Activated T-helper 1 cell treated with anti-CD3 and anti-CD28 coated beads, Interleukin-2, amount 50 U/mL, for 16 hours (primary cell): ENCODE data around the gene MVB12B.
"Not testable (repeated sequence)": the region's sequence is repeated elsewhere in the genome, so short reads cannot be mapped to it uniquely, and the experiment has no call there.

Experiments
- DNase-seq, 2 donors: peaks; one replicate each; pipeline ENCODE4 v3.0.0-alpha.2; 2020; ENCODE audit warnings: low read depth in 1 of 2, low spot score in 1 of 2

The MVB12B gene, protein sequence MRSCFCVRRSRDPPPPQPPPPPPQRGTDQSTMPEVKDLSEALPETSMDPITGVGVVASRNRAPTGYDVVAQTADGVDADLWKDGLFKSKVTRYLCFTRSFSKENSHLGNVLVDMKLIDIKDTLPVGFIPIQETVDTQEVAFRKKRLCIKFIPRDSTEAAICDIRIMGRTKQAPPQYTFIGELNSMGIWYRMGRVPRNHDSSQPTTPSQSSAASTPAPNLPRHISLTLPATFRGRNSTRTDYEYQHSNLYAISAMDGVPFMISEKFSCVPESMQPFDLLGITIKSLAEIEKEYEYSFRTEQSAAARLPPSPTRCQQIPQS

DNA sequence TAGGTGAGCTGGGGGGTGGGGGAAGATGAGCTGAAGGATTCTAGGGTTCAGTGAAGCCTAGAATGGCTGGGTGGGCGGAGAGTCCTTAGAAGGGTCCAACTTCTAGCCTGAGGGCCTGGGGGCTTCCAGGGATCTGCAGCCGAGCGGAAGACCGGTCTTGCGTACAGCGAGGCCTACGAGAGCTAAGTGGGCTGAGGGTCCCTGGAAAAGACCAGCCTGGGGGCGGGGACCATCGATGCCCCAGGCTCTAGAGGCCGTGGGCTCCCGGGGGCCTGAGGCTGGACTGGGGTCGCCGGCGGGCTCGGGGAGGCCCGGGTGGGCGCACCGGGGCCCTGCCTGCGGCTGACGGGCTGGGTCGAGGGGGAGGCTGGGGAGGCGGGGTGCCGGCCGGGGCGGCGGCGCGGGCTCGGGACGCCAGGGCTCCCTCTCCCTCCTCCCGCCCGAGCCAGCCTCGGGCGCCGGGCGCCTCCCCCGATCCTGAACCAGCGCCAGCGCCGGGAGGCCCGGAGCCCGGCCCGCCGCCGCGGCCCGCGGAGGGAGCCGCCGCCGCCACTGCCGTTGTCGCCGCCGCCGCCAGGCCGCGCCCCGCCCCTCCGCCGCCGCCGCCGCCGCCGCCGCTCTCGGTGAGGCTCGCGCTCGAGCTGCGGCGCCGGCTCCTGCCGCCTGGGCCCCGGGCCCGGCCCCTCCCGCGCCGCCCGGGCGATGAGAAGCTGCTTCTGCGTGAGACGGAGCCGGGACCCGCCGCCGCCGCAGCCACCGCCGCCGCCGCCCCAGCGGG is at the start of gene MVB12B:
Gene MVB12B (plus strand): TSS at position 602 of the 778 bp plus-strand sequence. CDS start 101 bp downstream, at position 703.
- peak; percentile 9 to 36 for DNase-seq

DNA sequence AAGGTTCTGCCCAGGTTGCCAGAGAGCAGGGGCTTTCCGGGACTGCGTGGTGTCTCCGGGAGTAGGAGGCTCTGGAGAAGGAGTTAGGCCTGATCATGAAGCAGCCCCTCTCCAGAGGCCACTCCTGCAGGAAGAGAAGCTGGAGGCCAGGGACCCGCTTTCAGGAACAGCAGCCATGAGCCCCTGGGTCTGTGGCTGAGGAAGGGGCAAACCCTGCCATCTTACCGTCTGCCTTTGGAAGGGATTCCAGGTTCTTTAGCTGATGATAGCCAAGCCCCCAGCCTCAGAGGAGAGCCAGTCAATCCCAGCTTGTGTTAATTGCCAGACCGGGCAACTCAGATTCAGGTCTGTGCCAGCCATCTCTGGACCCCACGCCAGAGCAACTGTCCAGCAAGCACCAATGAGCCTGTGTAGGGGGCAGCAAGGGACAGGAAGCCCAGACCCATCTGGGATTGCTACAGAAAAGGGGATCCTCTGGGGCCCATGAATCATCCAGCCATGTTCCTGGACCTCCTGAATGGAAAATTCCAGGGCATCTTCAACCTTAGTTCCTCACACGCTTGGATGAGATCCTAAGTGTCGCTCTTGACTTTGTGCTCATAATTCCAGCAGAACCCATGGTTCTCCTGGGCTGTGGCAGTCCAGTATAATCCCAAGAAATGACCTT is 42.7 kb upstream of the MVB12B start:
- DNase-seq, result no peak

DNA sequence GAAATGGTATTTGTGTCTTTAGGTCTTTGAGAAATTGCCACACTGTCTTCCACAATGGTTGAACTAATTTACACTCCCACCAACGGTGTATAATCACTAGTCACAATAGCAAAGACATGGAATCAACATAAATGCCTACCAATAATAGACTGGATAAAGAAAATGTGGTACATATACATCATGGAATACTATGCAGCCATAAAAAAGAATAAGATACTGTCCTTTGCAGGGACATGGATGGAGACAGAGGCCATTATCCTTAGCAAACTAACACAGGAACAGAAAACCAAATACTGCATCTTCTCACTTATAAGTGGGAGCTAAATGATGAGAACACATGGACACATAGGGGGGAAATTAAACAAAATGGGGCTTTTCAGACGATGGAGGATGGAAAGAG is 41.0 kb upstream of the MVB12B start:
- not testable (repeated sequence) for DNase-seq

DNA sequence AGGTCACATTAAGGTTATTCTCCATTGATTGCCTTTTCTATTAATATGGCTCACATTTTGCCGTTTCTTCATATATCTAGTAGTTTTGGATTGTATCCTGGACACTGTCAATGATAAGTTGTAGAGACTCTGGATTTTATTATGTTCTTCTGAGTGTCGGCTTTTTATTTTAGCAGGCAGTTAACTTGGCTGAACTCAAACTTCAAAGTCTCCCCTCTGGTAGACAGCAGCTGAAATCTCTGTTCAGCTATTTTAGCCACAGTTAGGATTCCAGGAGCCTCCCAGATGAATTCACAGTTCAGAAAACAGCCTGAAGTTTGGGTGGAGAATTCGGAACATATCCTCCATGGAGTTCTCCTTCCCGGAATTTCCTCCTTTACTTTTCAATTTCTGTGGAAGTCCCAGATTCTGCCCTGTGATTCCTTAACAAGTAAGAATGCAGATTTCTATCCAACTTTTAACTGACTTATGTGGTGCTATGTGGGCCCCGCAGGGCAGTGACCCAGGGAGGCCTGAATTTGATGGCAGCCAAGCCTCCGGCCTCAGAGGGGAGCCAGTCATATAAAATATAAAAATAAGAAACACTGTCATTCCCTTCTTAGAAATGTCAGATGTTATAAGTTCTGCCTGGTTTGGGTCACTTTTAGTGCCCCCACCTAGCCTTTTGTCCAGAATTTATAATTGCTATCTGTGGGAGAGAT is 39.3 kb upstream of the MVB12B start:
- no peak for DNase-seq

DNA sequence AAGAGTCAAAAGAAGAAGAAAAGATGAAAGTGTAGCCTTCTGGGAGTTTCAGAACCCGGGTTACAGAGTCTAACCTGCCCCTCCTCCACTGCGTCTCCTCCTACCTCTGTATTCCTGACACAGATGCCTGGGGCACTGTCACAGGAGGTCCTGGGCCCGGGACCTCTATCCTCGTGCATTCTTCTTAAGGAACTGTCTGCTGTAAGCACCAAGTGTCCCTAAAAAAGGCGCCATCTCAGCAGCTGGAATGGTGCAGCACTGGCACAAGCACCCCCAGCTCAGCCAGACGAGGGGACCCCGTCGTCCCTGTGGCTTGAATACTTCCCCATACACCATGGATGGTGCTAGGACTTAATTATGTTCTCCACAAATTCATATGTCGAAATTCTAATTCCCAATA is 35.8 kb upstream of the MVB12B start:
- DNase-seq, result no peak

DNA sequence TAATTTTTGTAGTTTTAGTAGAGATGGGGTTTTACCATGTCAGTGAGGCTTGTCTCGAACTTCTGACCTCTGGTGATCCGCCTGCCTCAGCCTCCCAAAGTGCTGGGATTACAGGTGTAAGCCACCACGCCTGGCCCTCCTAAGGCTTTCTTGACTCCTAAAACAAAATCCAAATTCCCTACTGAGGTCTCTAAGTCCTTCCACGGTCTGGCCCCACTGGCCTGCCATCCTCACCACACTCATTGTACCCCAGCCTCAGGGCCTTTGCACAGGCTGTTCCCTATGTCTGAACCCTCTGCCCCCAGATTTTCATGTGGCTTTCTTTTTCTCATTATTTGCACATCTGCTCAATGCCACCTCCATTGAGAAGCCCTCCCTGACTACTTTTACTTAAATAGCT is 34.7 kb upstream of the MVB12B start:
- no peak for DNase-seq

DNA sequence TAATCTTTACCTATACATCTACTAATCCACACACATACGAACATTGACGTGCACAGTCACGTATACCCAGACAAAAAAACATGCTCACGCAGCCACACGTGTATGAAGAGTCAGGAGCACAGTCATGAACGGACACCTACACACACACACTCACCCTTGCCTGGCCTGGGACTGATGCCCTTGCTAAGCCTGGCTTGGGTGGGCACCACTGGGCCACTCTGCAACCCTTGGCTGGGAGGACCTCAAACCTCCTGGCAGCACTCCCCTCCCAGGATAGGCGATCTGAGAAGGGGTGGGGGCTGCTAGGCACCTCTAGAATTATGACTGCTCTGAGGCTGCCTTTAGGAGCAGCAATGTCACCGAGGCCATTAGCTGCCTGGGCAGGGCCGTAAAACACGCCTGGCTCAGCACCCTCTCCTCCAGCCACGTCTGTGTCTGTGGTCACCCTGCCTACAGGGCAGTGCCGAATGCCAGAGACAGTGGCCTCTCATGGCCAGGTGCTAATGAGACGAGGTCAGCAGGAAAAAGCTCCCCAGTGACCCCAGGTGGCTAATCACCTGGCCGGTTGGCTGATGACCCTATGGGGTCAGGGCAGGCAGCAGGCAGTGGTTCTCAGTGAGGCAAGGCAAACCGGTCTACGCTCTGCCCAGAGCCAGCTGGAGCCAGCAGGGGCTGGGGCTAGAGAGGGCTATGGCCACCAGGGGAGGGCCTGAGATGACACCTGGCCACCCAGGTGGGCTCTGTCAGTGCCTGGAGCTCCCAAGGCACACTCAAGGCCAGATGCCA is 33.7 kb upstream of the MVB12B start:
- DNase-seq, result no peak

DNA sequence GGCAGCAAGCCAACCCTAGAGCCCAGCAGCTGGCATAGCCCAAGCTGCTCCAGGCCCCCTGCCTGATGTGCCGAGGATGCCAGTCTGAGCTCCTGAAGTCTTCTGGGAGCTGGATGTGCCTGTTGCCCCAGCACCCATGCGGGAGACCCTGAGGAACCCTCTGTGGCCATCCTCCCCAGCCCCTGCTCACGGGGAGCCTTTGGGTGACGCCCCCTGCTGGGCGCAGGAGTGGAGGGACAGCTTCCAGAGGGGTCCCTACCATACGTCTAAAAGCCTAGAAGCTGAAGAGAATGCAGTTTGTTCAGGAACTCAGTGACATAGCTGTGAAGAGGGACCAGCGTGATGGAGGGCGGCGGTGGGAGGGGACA is 33.1 kb upstream of the MVB12B start:
- DNase-seq, result no peak

DNA sequence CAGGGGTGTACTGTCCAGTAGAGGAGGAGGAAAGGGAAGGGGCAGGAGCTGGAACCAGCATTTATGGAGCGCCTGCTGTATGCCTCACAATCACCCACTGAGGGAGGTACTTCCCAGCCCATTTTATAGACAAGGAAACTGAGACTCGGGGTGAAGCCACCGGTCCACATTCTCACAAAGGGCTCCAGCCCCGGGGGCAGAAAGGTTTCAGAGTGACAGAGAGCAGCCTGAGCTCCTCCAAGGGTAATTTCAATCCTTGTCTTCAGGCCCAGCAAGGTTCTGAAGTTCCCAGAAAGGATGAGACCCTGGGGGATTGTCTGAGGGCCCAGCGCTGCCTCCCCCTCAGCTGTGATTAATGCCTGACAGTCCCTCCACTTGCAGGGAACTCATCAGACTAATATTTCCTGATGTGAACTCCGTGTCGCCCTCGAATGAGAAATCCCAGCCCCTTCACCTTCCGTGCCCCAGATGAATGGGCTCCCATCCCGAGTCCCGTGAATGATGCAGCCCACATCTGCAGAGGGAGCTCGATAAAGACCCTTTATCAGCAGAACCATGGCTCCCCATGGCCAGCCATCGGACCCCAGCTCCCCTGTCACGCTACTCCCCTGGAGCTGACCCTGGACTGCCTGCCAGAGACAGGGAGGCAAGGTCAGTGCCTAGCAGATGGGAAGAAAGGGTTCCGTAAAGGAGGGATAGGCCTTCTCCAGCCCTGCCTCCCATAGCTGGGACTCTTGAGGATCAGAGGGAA is 32.1 kb upstream of the MVB12B start:
- DNase-seq, result no peak

DNA sequence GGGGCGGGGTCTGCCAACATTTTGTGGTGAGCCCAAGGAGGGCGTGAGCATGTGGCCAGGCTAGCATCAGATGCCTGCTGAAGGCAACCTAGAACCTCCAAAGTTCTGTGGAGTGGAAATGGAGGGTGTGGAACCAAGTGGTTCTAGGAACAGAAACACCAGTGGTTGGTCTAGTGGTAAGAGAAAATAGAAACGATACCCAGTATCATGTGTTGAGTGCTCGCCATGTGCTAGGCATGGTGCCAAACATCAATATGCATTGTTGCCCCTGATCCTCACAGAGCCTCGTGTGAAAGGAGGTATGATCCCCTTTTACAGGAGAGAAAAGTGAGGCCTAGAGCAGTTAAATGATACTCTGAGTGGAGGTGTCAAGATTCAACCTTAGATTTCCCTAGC is 31.5 kb upstream of the MVB12B start:
- DNase-seq, result no peak

DNA sequence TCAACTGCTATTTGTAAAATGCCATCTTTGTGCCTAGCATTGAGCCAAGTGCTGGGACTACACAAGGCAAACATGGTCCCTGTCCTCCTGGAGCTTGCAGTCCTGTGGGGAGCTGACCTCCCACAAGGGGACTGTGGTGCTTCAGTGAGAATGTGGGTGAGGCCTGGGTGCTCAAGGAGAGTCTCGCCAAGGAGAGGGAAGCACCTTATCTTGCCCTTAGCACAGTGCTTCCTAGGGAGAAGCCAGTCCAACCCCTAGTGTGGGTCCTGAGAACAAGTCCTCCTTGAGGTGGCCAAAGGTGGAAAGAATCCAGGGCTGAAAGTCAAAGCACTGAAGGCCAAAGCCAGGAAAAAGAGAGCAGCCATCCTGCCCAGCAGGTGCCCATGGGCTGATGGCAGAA is 31.1 kb upstream of the MVB12B start:
- no peak for DNase-seq

DNA sequence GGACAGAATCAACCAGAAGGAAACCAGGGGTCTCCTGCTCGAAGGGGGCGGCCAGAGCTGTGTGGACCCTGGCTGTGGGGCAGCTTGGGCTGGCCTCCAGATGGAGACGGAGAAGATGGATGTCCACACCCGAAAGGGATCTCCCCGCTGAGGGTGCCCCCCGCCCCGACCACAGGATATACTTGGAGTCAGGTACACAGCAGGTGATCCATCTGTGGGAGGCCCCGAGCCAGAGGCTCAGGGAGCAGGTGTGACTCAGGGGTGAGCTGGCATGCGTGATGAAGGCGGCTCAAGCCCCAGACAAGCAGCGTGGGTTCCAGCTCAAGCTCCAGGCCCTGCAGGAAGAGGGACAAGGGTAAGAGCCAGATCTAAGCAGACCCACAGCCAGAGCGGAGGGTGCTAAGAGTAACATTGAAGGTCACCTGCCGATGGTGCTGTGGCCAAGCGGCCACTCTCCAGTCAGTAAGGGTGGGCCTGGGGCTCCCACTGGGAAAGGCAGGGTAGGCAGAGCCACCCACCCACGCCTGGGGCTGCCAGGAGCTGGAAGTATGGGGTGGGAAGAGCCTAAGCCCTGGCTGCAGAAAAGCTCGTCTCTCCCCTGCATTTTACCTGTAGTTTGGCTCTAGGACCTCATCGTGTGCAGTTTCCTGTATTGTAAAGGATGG is 30.6 kb upstream of the MVB12B start:
- no peak for DNase-seq

DNA sequence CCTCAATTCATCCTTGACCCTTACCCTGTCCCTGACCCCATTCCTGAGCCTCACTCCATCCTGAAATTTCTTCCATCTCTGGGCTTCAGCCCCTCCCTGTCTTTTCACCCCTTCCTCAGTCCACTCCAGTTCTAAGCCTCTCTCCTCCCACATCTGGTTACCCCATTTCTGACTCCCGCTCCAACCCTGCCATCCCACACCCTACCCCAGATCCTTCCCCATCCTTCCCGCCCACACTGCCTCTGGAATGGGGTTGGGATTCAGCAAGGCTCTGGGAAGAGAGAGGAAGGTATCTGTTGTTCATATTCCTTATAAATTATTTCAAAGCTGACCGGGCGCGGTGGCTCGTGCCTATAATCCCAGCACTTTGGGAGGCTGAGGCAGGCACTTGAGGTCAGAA is 29.9 kb upstream of the MVB12B start:
- DNase-seq, result no peak

DNA sequence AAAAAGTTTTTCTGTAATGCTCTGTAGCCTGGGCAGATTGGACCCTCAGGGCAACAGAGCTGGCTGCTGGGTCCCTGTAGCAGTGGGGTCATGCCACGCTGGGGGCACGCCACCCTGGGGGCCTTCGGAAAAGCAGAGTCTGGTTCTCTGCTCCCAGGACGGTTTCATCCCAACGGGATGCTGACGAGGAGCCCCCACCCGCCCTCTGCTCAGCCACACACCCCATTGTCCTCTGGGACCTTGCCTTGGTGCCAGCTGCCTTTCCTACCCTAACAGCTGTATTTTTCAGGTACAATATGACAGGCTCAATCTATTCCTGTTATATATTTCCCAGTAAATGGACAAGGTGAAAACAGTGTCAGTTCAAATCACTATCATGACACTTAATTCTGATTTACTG is 29.0 kb upstream of the MVB12B start:
- DNase-seq, result no peak

DNA sequence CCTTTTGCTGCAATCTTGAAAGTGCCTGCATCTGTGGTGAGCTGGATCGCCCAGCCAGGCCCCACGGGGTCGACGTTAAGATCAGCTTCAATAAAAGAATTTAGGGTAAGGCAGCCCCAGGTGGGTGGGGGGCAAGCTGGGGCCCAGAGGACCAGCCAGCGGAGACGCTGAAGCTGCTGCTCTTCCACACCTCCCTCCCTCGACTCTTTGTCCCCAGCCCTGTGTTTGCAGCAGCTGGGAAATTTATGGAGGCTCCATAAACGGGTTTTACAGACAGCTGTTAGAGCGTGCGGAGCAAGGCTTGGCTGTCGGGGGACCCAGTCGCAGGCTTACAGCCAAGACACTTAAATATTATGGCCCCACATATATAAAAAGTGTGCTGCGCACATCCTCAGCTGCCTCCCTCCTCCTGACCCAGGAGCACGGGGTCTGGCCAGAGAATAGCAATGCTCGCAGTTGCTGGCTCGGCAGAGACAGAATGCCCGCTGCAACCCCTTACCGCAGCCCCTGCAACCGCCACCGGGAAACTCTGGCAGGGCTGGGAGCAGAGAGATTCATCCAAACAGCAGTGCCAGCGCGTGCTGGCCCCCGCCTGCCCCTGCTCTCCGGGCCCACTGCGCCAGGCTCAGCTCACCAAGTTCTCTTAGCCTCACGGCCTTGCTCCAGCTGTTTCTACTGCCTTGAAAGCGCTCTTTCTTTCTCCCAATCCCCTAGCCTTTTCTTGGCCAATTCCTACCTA is 28.4 kb upstream of the MVB12B start:
- DNase-seq, result no peak

DNA sequence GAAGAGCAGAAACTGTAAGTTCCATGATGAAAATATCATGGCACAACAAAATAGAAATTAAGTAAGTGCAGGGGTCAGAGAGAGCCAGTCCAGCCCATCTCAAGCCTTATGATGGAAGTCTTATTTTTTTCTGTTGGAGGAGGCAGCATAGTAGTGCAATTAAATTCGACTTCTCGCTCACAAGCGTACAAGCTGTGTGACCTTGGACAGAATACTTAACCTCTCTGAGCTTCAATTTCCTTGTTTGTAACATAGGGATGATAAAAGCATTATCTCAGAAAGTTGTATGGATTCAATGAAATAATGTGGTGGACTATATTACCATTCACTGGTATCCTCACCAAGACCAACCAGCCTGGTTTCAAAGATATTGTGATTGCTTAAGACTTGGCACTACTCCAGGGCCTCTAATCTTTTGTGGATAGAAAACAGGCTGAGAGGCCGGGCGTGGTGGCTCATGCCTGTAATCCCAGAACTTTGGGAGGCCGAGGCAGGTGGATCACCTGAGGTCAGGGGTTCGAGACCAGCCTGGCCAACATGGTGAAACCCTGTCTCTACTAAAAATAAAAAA is 26.8 kb upstream of the MVB12B start:
- DNase-seq, result no peak

DNA sequence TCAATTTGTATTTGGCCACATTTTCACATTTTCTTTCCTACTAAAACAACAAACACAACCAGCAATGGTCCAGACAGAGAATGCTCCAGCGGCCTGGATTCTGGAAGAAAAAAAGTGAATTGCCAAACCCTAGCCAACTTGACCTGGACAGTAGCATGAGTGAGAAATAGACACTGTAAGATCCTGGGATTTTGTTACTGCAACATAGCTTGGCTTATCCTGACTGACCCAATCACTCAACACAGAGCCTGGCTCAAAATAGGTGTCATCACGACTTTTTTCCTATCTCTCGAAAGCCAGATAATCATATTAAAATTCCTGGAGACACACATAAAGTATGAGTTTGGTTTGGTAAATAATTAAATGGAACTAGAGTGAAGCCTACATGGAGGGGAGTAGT is 25.4 kb upstream of the MVB12B start:
- no peak for DNase-seq

DNA sequence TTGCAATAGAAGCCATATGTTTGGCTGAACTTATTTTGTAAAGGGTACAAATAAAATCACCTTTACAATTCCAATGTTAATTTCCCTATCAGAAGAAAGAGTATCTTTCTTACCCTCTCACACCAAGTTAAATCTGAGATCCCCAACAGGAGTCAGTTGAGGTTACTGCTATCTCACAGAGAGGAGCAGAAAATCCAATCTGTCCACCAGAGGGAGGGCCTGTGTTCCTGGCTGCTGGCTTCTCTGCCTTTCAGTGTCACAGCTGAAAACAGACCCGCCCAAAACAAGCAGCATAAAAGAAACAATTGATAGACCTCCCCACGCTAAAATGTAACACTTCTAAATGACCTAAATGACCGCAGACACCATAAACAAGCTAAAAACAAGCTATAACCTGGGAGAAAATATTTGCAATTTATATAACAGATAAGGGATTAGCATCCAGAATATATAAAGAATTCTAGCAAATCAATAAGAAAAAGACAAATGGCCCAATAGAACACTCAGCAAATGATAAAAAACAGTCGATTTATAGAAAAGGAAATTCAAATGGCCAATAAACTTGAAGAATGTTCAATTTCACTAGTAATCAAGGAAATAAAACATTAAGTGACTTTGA is 24.5 kb upstream of the MVB12B start:
- no peak for DNase-seq
